Measurements from ENCODE around the gene PHF21A.
A peak's percentile ranks its signal among the peaks of the same experiment; 100 is the strongest.

Gene PHF21A

GRCh38 chr11:46121301-46121723, at the start of gene PHF21A:
Gene PHF21A (minus strand): TSS chr11:46121454. CDS start chr11:46084219, 37,235 bp downstream.
- DNase-seq: peak; percentile 79

GRCh38 chr11:46170797-46171196, 49.5 kb upstream of the PHF21A start:
- no peak for DNase-seq

- DNase-seq: no peak
Observed at GRCh38 chr11:46162700-46163099, 41.4 kb upstream of the PHF21A start.

- DNase-seq: no peak
Observed at GRCh38 chr11:46161201-46161600, 39.9 kb upstream of the PHF21A start.

- DNase-seq: peak; percentile 19
Observed at GRCh38 chr11:46160100-46160499, 38.8 kb upstream of the PHF21A start.

GRCh38 chr11:46159680-46160079, 38.4 kb upstream of the PHF21A start:
- DNase-seq: no peak

- no peak for DNase-seq
Observed at GRCh38 chr11:46149826-46150225, 28.6 kb upstream of the PHF21A start.

GRCh38 chr11:46149342-46149741, 28.1 kb upstream of the PHF21A start:
- DNase-seq: no peak

- DNase-seq: no peak
Observed at GRCh38 chr11:46144741-46145140, 23.5 kb upstream of the PHF21A start.

- DNase-seq: no peak
Observed at GRCh38 chr11:46143049-46143806, 22.0 kb upstream of the PHF21A start.

GRCh38 chr11:46142561-46142960, 21.3 kb upstream of the PHF21A start:
- DNase-seq: no peak

GRCh38 chr11:46141597-46141996, 20.3 kb upstream of the PHF21A start:
- DNase-seq: no peak

- no peak for DNase-seq
Observed at GRCh38 chr11:46134540-46134939, 13.3 kb upstream of the PHF21A start.

- no peak for DNase-seq
Observed at GRCh38 chr11:46134061-46134460, 12.8 kb upstream of the PHF21A start.

- DNase-seq: no peak
Observed at GRCh38 chr11:46133119-46133518, 11.9 kb upstream of the PHF21A start.

GRCh38 chr11:46130286-46130940, 9.2 kb upstream of the PHF21A start:
- no peak for DNase-seq

- DNase-seq: no peak
Observed at GRCh38 chr11:46129133-46129532, 7.9 kb upstream of the PHF21A start.

- no peak for DNase-seq
Observed at GRCh38 chr11:46127150-46127638, 5.9 kb upstream of the PHF21A start.

- no peak for DNase-seq
Observed at GRCh38 chr11:46125284-46125683, 4.0 kb upstream of the PHF21A start.

- no peak for DNase-seq
Observed at GRCh38 chr11:46122945-46123715, 1.9 kb upstream of the PHF21A start.

GRCh38 chr11:46121724-46122477, 647 bp upstream of the PHF21A start:
- peak; percentile 70 for DNase-seq

Measured in NCI-H2029 (cell line).